HG03520 (cell line): ENCODE results near the gene ICE2.

Experiments used
- ATAC-seq: cut with Tn5 transposase; IDR thresholded peaks from one replicate; pipeline ENCODE4 v1.9.1; 2021; ENCODE audit warnings: mild to moderate bottlenecking, moderate library complexity; ENCODE audit not compliant: unreplicated experiment

ICE2 gene

GRCh38 chr15:60494108-60494507, 15.2 kb upstream of the ICE2 start:
- ATAC-seq = no peak

GRCh38 chr15:60493166-60493565, 14.2 kb upstream of the ICE2 start:
- ATAC-seq = no peak

GRCh38 chr15:60486742-60487141, 7.8 kb upstream of the ICE2 start:
- no peak for ATAC-seq

- no peak for ATAC-seq
Measured at GRCh38 chr15:60485365-60486055, 6.6 kb upstream of the ICE2 start.

- ATAC-seq = no peak
Measured at GRCh38 chr15:60483042-60483441, 4.1 kb upstream of the ICE2 start.

- no peak for ATAC-seq
Measured at GRCh38 chr15:60480888-60481287, 1.9 kb upstream of the ICE2 start.

GRCh38 chr15:60480149-60480548, 1.2 kb upstream of the ICE2 start:
- ATAC-seq = no peak

- no peak for ATAC-seq
Measured at GRCh38 chr15:60479361-60480110, 594 bp upstream of the ICE2 start.

GRCh38 chr15:60477916-60478565, 901 bp downstream of the ICE2 start:
- no peak for ATAC-seq

- no peak for ATAC-seq
Measured at GRCh38 chr15:60477164-60477563, 1.8 kb downstream of the ICE2 start.

- no peak for ATAC-seq
Measured at GRCh38 chr15:60476713-60477112, 2.2 kb downstream of the ICE2 start.

GRCh38 chr15:60473135-60473534, 5.8 kb downstream of the ICE2 start:
- no peak for ATAC-seq

- no peak for ATAC-seq
Measured at GRCh38 chr15:60471314-60471713, 7.6 kb downstream of the ICE2 start.

GRCh38 chr15:60469893-60470641, 8.9 kb downstream of the ICE2 start:
- no peak for ATAC-seq

- no peak for ATAC-seq
Measured at GRCh38 chr15:60464836-60465630, 13.9 kb downstream of the ICE2 start.

- ATAC-seq = no peak
Measured at GRCh38 chr15:60462027-60462426, 16.9 kb downstream of the ICE2 start.

- no peak for ATAC-seq
Measured at GRCh38 chr15:60460931-60461330, 18.0 kb downstream of the ICE2 start.

- no peak for ATAC-seq
Measured at GRCh38 chr15:60458721-60459120, 20.2 kb downstream of the ICE2 start.

GRCh38 chr15:60457985-60458384, 21.0 kb downstream of the ICE2 start:
- ATAC-seq = no peak

GRCh38 chr15:60454824-60455223, 24.1 kb downstream of the ICE2 start:
- no peak for ATAC-seq
